ENCODE data around the gene KDM8.

KDM8 gene

GRCh38 chr16:27223226-27223610 lies 19.9 kb downstream of the KDM8 start:
- Histone ChIP-seq H3K9ac (no peak overlapping the region), H3K36me3 (ENCODE audit: insufficient read depth) (no peaks in the 10 kb centered on the region), H3K4me1 (ENCODE audit: low read depth, poor library complexity, severe bottlenecking) (peaks cover 49% of the 10 kb centered on the region), H3K27me3 (ENCODE audit: insufficient read depth, low read depth) (no peaks in the 10 kb centered on the region), H3K4me2 (no peak overlapping the region; the same call in 1 of the 2 replicates), H3K79me2 (ENCODE audit: insufficient read depth, low read depth) (no peaks in the 10 kb centered on the region), H2AFZ (ENCODE audit: low read depth) (no peak overlapping the region), H3K27ac (no peak overlapping the region), H4K20me1 (ENCODE audit: insufficient read depth) (no peaks in the 10 kb centered on the region), H3K4me3 (IDR thresholded peaks at IDR 0.05; ENCODE audit: insufficient read depth, low read depth, low read length) (no peak overlapping the region)
- no peak for TF ChIP-seq CTCF (conservative IDR thresholded peaks at IDR 0.05; ENCODE audit: low read depth, low read length)

- TF ChIP-seq CTCF (conservative IDR thresholded peaks at IDR 0.05; ENCODE audit: low read depth, low read length), result no peak
- Histone ChIP-seq H3K27ac (peak overlapping the region; percentile 94; the same call in 1 of the 2 replicates), H3K79me2 (ENCODE audit: insufficient read depth, low read depth) (no peaks in the 10 kb centered on the region), H3K9ac (no peak overlapping the region), H3K4me3 (IDR thresholded peaks at IDR 0.05; ENCODE audit: insufficient read depth, low read depth, low read length) (no peak overlapping the region), H4K20me1 (ENCODE audit: insufficient read depth) (no peaks in the 10 kb centered on the region), H3K4me1 (ENCODE audit: low read depth, poor library complexity, severe bottlenecking) (peaks cover 50% of the 10 kb centered on the region), H3K27me3 (ENCODE audit: insufficient read depth, low read depth) (no peaks in the 10 kb centered on the region), H2AFZ (ENCODE audit: low read depth) (no peak overlapping the region), H3K36me3 (ENCODE audit: insufficient read depth) (no peaks in the 10 kb centered on the region), H3K4me2 (peak overlapping the region; percentile 98; the same call in 1 of the 2 replicates)
Observed at GRCh38 chr16:27223701-27224100, 20.4 kb downstream of the KDM8 start.

GRCh38 chr16:27224271-27224737 lies 21.0 kb downstream of the KDM8 start:
- no peak overlapping the region for H2AFZ ChIP-seq (ENCODE audit: low read depth)
- H3K4me3 ChIP-seq (IDR thresholded peaks at IDR 0.05; ENCODE audit: insufficient read depth, low read depth, low read length), result no peak overlapping the region
- H4K20me1 ChIP-seq (ENCODE audit: insufficient read depth), result no peaks in the 10 kb centered on the region
- no peaks in the 10 kb centered on the region for H3K27me3 ChIP-seq (ENCODE audit: insufficient read depth, low read depth)
- TF ChIP-seq CTCF (conservative IDR thresholded peaks at IDR 0.05; ENCODE audit: low read depth, low read length), result no peak
- no peaks in the 10 kb centered on the region for H3K36me3 ChIP-seq (ENCODE audit: insufficient read depth)
- H3K27ac ChIP-seq, result peak overlapping the region; percentile 94
- H3K9ac ChIP-seq, result peak overlapping the region; percentile 60; the same call in 1 of the 2 replicates
- H3K79me2 ChIP-seq (ENCODE audit: insufficient read depth, low read depth), result no peaks in the 10 kb centered on the region
- peak overlapping the region; percentile 98; the same call in 1 of the 2 replicates for H3K4me2 ChIP-seq
- peaks cover 56% of the 10 kb centered on the region for H3K4me1 ChIP-seq (ENCODE audit: low read depth, poor library complexity, severe bottlenecking)

GRCh38 chr16:27224741-27225300 lies 21.5 kb downstream of the KDM8 start:
- H3K4me1 ChIP-seq (ENCODE audit: low read depth, poor library complexity, severe bottlenecking), result peaks cover 62% of the 10 kb centered on the region
- 0 out of 2 replicates have a peak overlapping the region, but pooled peaks have one; percentile 45 for H2AFZ ChIP-seq (ENCODE audit: low read depth)
- H3K36me3 ChIP-seq (ENCODE audit: insufficient read depth), result no peaks in the 10 kb centered on the region
- H3K79me2 ChIP-seq (ENCODE audit: insufficient read depth, low read depth), result no peaks in the 10 kb centered on the region
- H3K9ac ChIP-seq, result peak overlapping the region; percentile 60
- no peak overlapping the region for H3K4me3 ChIP-seq (IDR thresholded peaks at IDR 0.05; ENCODE audit: insufficient read depth, low read depth, low read length)
- peak overlapping the region; percentile 94 for H3K27ac ChIP-seq
- H3K27me3 ChIP-seq (ENCODE audit: insufficient read depth, low read depth), result no peaks in the 10 kb centered on the region
- H3K4me2 ChIP-seq, result peak overlapping the region; percentile 98
- no peak for TF ChIP-seq CTCF (conservative IDR thresholded peaks at IDR 0.05; ENCODE audit: low read depth, low read length)
- H4K20me1 ChIP-seq (ENCODE audit: insufficient read depth), result no peaks in the 10 kb centered on the region

Data from KMS-11 (cell line).